ENCODE results near the gene TACC2.

Gene TACC2

GRCh38 chr10:122181876-122182275 is 192.9 kb downstream of the TACC2 start:
- Histone ChIP-seq H3K36me3 (ENCODE audit: insufficient read depth, low read length) (no peaks in the 10 kb centered on the region), H3K4me3 (ENCODE audit: low read length) (no peak overlapping the region), H3K4me1 (ENCODE audit: insufficient read depth, low read length) (peaks cover 18% of the 10 kb centered on the region), H3K27me3 (ENCODE audit: insufficient read depth, low read length) (no peaks in the 10 kb centered on the region), H2AFZ (ENCODE audit: low read depth, low read length) (no peak overlapping the region), H3K9me3 (ENCODE audit: low read length) (no peaks in the 10 kb centered on the region)

- Histone ChIP-seq H3K4me1 (ENCODE audit: insufficient read depth, low read length) (peaks cover 18% of the 10 kb centered on the region), H3K27me3 (ENCODE audit: insufficient read depth, low read length) (no peaks in the 10 kb centered on the region), H2AFZ (ENCODE audit: low read depth, low read length) (no peak overlapping the region), H3K9me3 (ENCODE audit: low read length) (no peaks in the 10 kb centered on the region), H3K36me3 (ENCODE audit: insufficient read depth, low read length) (no peaks in the 10 kb centered on the region), H3K4me3 (ENCODE audit: low read length) (no peak overlapping the region)
Observed at GRCh38 chr10:122182308-122182707, 193.3 kb downstream of the TACC2 start.

GRCh38 chr10:122184254-122184653 is 195.3 kb downstream of the TACC2 start:
- Histone ChIP-seq H3K9me3 (ENCODE audit: low read length) (no peaks in the 10 kb centered on the region), H2AFZ (ENCODE audit: low read depth, low read length) (no peak overlapping the region), H3K27me3 (ENCODE audit: insufficient read depth, low read length) (no peaks in the 10 kb centered on the region), H3K4me3 (ENCODE audit: low read length) (no peak overlapping the region), H3K4me1 (ENCODE audit: insufficient read depth, low read length) (peaks cover 25% of the 10 kb centered on the region), H3K36me3 (ENCODE audit: insufficient read depth, low read length) (no peaks in the 10 kb centered on the region)

- H2AFZ ChIP-seq (ENCODE audit: low read depth, low read length) = no peak overlapping the region
- H3K4me3 ChIP-seq (ENCODE audit: low read length) = no peak overlapping the region
- H3K4me1 ChIP-seq (ENCODE audit: insufficient read depth, low read length) = peaks cover 36% of the 10 kb centered on the region
- no peaks in the 10 kb centered on the region for H3K27me3 ChIP-seq (ENCODE audit: insufficient read depth, low read length)
- H3K9me3 ChIP-seq (ENCODE audit: low read length) = no peaks in the 10 kb centered on the region
- H3K36me3 ChIP-seq (ENCODE audit: insufficient read depth, low read length) = no peaks in the 10 kb centered on the region
Observed at GRCh38 chr10:122185643-122186042, 196.7 kb downstream of the TACC2 start.

- H3K36me3 ChIP-seq (ENCODE audit: insufficient read depth, low read length) = no peaks in the 10 kb centered on the region
- no peak overlapping the region for H2AFZ ChIP-seq (ENCODE audit: low read depth, low read length)
- H3K4me1 ChIP-seq (ENCODE audit: insufficient read depth, low read length) = peaks cover 31% of the 10 kb centered on the region
- no peaks in the 10 kb centered on the region for H3K9me3 ChIP-seq (ENCODE audit: low read length)
- no peaks in the 10 kb centered on the region for H3K27me3 ChIP-seq (ENCODE audit: insufficient read depth, low read length)
- H3K4me3 ChIP-seq (ENCODE audit: low read length) = no peak overlapping the region
Observed at GRCh38 chr10:122186816-122187810, 198.2 kb downstream of the TACC2 start.

- Histone ChIP-seq H3K4me3 (ENCODE audit: low read length) (no peak overlapping the region), H3K36me3 (ENCODE audit: insufficient read depth, low read length) (no peaks in the 10 kb centered on the region), H3K9me3 (ENCODE audit: low read length) (no peaks in the 10 kb centered on the region)
Observed at GRCh38 chr10:122188706-122189105, 199.7 kb downstream of the TACC2 start.

GRCh38 chr10:122189185-122189584 is 200.2 kb downstream of the TACC2 start:
- peaks cover 41% of the 10 kb centered on the region for H3K4me1 ChIP-seq (ENCODE audit: insufficient read depth, low read length)
- H3K27me3 ChIP-seq (ENCODE audit: insufficient read depth, low read length) = no peaks in the 10 kb centered on the region
- H2AFZ ChIP-seq (ENCODE audit: low read depth, low read length) = no peak overlapping the region
- H3K36me3 ChIP-seq (ENCODE audit: insufficient read depth, low read length) = no peaks in the 10 kb centered on the region
- no peak overlapping the region for H3K4me3 ChIP-seq (ENCODE audit: low read length)
- no peaks in the 10 kb centered on the region for H3K9me3 ChIP-seq (ENCODE audit: low read length)

More at GRCh38 chr10:122188706-122189105, 199.7 kb downstream of the TACC2 start:
- no peaks in the 10 kb centered on the region for H3K27me3 ChIP-seq (ENCODE audit: insufficient read depth, low read length)
- peaks cover 39% of the 10 kb centered on the region for H3K4me1 ChIP-seq (ENCODE audit: insufficient read depth, low read length)
- H2AFZ ChIP-seq (ENCODE audit: low read depth, low read length) = no peak overlapping the region

GRCh38 chr10:122190176-122190943 is 201.4 kb downstream of the TACC2 start:
- H3K9me3 ChIP-seq (ENCODE audit: low read length) = no peaks in the 10 kb centered on the region
- H2AFZ ChIP-seq (ENCODE audit: low read depth, low read length) = no peak overlapping the region
- H3K4me1 ChIP-seq (ENCODE audit: insufficient read depth, low read length) = peaks cover 41% of the 10 kb centered on the region
- no peak overlapping the region for H3K4me3 ChIP-seq (ENCODE audit: low read length)
- H3K27me3 ChIP-seq (ENCODE audit: insufficient read depth, low read length) = no peaks in the 10 kb centered on the region
- H3K36me3 ChIP-seq (ENCODE audit: insufficient read depth, low read length) = peaks cover 7% of the 10 kb centered on the region

- peaks cover 1% of the 10 kb centered on the region for H3K9me3 ChIP-seq (ENCODE audit: low read length)
- H3K27me3 ChIP-seq (ENCODE audit: insufficient read depth, low read length) = no peaks in the 10 kb centered on the region
- peak overlapping the region; percentile 52 for H3K4me3 ChIP-seq (ENCODE audit: low read length)
- H3K4me1 ChIP-seq (ENCODE audit: insufficient read depth, low read length) = peaks cover 41% of the 10 kb centered on the region
- peaks cover 19% of the 10 kb centered on the region for H3K36me3 ChIP-seq (ENCODE audit: insufficient read depth, low read length)
- no peak overlapping the region for H2AFZ ChIP-seq (ENCODE audit: low read depth, low read length)
Observed at GRCh38 chr10:122191936-122192541, 203.1 kb downstream of the TACC2 start.

GRCh38 chr10:122194251-122194650 is 205.3 kb downstream of the TACC2 start:
- peaks cover 1% of the 10 kb centered on the region for H3K9me3 ChIP-seq (ENCODE audit: low read length)
- no peak overlapping the region for H3K4me3 ChIP-seq (ENCODE audit: low read length)
- no peaks in the 10 kb centered on the region for H3K27me3 ChIP-seq (ENCODE audit: insufficient read depth, low read length)
- H3K4me1 ChIP-seq (ENCODE audit: insufficient read depth, low read length) = peaks cover 34% of the 10 kb centered on the region
- H3K36me3 ChIP-seq (ENCODE audit: insufficient read depth, low read length) = peaks cover 41% of the 10 kb centered on the region
- no peak overlapping the region for H2AFZ ChIP-seq (ENCODE audit: low read depth, low read length)

GRCh38 chr10:122196218-122196617 is 207.3 kb downstream of the TACC2 start:
- Histone ChIP-seq H3K4me3 (ENCODE audit: low read length) (no peak overlapping the region), H3K36me3 (ENCODE audit: insufficient read depth, low read length) (peaks cover 58% of the 10 kb centered on the region), H3K4me1 (ENCODE audit: insufficient read depth, low read length) (peaks cover 22% of the 10 kb centered on the region), H3K9me3 (ENCODE audit: low read length) (peaks cover 7% of the 10 kb centered on the region), H3K27me3 (ENCODE audit: insufficient read depth, low read length) (no peaks in the 10 kb centered on the region), H2AFZ (ENCODE audit: low read depth, low read length) (no peak overlapping the region)

- peaks cover 64% of the 10 kb centered on the region for H3K36me3 ChIP-seq (ENCODE audit: insufficient read depth, low read length)
- H3K4me3 ChIP-seq (ENCODE audit: low read length) = no peak overlapping the region
- peaks cover 11% of the 10 kb centered on the region for H3K9me3 ChIP-seq (ENCODE audit: low read length)
- H3K27me3 ChIP-seq (ENCODE audit: insufficient read depth, low read length) = no peaks in the 10 kb centered on the region
- peaks cover 12% of the 10 kb centered on the region for H3K4me1 ChIP-seq (ENCODE audit: insufficient read depth, low read length)
- H2AFZ ChIP-seq (ENCODE audit: low read depth, low read length) = no peak overlapping the region
Observed at GRCh38 chr10:122197611-122198222, 208.8 kb downstream of the TACC2 start.
